ENCODE measurements around the gene NOD1.

- TF ChIP-seq CTCF (IDR thresholded peaks at IDR 0.05) (no peak), POLR2A (IDR thresholded peaks at IDR 0.05) (no peak)
These were observed 50.1 kb downstream of the NOD1 start for GRCh38 chr7:30428246-30429155.
